ENCODE data around the gene CLN6. TPM values are rescaled to one million over a fixed set of nuclear protein-coding genes. Genes with fewer than 3 reads are reported as not detected.

The CLN6 gene
- total RNA-seq (2022; extraction: Qiagen RNA extraction) = 58.1 to 86.4 TPM (median 80.3 TPM) in 5 replicates

GRCh38 chr15:68229386-68230156 lies at the start of gene CLN6:
TSS of gene CLN6 (minus strand) at chr15:68229728. CDS start at chr15:68229584, 144 bp downstream.

GRCh38 chr15:68277603-68278344 lies 48.2 kb upstream of the CLN6 start, which contains the start of gene FEM1B:
TSS of gene FEM1B (plus strand) at chr15:68277745. CDS start at chr15:68278418, 673 bp downstream.

GRCh38 chr15:68204776-68205557 lies 24.6 kb downstream of the CLN6 start, which contains the start of gene CALML4:
TSS of gene CALML4 (minus strand) at chr15:68205332. CDS start at chr15:68205247, 85 bp downstream.

Other genes with a start within 250 kb of the CLN6 start
- 20.2 to 30.3 TPM (median 27.2 TPM) in 5 replicates for gene PIAS1, start 175.4 kb downstream of the CLN6 start, total RNA-seq (2022; extraction: Qiagen RNA extraction)
- gene CALML4, start 24.4 kb downstream of the CLN6 start, total RNA-seq (2022; extraction: Qiagen RNA extraction) = 5.9 to 9.6 TPM (median 8.6 TPM) in 5 replicates
- 18.3 to 35.1 TPM (median 27.3 TPM) in 5 replicates for gene FEM1B, start 48.0 kb upstream of the CLN6 start, total RNA-seq (2022; extraction: Qiagen RNA extraction)
- 2.8 to 8.3 TPM (median 5.2 TPM) in 5 replicates for gene ITGA11, start 202.4 kb upstream of the CLN6 start, total RNA-seq (2022; extraction: Qiagen RNA extraction)